ENCODE data around the gene SLC35B2.
A peak's percentile ranks its signal among the peaks of the same experiment; 100 is the strongest.

- peak in 1 of 2 experiments; percentile 33; a peak in 2 of 4 replicates for TF ChIP-seq REST (IDR thresholded peaks at IDR 0.05; ENCODE audit: insufficient read depth in 1 of 2, low read depth in 2 of 2, low read length in 2 of 2)
- TF ChIP-seq TAF1 (IDR thresholded peaks at IDR 0.05; ENCODE audit: borderline replicate concordance, insufficient read depth, low read length), result no peak; the same call in 1 of the 2 replicates
These were observed 9.7 kb downstream of the SLC35B2 start for GRCh38 chr6:44247338-44248302.

Data from PFSK-1 (cell line).